IMR-90 (cell line): Measurements from ENCODE around the gene MCRS1.
A peak's percentile ranks its signal among the peaks of the same experiment; 100 is the strongest.

Experiments used
- MAFK ChIP-seq: IDR thresholded peaks from 2 replicates; pipeline ENCODE4 v1.6.1; 2012; ENCODE audit warnings: low read depth, low read length, improper control_type of control experiment
- RCOR1 ChIP-seq: IDR thresholded peaks from 2 replicates; pipeline ENCODE4 v1.6.1; 2012; ENCODE audit warnings: mild to moderate bottlenecking, low read length, improper control_type of control experiment; ENCODE audit not compliant: insufficient replicate concordance
- TF ChIP-seq, protein P1 (sequence below): conservative IDR thresholded peaks from 2 replicates; pipeline ENCODE4 v1.5.1; 2012; ENCODE audit warnings: mild to moderate bottlenecking, low read depth, low read length, improper control_type of control experiment

DNA sequence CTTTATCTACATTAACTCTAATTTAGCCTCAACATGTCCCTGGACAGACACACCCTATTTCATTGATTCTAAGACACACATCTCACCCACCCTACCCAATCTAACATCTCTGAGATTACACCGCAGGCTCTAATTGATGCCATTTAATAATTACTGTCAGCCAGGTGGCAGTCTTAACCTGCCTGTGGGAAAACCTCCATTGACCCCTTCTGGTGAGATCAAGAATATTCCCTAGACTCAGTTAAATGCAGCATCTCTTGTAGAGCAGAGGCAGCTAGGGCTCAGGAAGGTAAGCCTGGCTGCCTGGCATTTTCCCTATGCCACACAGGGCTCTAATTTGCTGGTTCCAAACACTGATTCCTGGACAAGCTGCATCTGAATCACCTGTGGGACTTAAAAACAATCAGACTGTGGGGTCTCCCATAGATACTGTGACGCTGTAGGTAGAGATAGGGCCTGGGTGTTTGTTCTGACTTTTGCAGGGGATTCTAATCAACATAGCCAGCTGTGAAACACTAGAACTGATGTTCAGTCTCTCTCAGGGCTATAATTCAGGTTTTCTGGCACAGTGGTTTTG, 14.3 kb downstream of the MCRS1 start:
- TF ChIP-seq, protein P1, sequence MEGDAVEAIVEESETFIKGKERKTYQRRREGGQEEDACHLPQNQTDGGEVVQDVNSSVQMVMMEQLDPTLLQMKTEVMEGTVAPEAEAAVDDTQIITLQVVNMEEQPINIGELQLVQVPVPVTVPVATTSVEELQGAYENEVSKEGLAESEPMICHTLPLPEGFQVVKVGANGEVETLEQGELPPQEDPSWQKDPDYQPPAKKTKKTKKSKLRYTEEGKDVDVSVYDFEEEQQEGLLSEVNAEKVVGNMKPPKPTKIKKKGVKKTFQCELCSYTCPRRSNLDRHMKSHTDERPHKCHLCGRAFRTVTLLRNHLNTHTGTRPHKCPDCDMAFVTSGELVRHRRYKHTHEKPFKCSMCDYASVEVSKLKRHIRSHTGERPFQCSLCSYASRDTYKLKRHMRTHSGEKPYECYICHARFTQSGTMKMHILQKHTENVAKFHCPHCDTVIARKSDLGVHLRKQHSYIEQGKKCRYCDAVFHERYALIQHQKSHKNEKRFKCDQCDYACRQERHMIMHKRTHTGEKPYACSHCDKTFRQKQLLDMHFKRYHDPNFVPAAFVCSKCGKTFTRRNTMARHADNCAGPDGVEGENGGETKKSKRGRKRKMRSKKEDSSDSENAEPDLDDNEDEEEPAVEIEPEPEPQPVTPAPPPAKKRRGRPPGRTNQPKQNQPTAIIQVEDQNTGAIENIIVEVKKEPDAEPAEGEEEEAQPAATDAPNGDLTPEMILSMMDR = peak; percentile 30
- TF ChIP-seq RCOR1 (no peak), MAFK (no peak)
